HCT116 (cell line): ENCODE measurements around the gene UCP1. TPM values are rescaled to one million over a fixed set of nuclear protein-coding genes. Genes with fewer than 3 reads are reported as not detected.

Source experiments
- ATAC-seq: fragments of 200-7000 bp; cut with Tn5 transposase; 2 replicates; pipeline ENCODE4 v1.9.1; 2020; ENCODE audit warnings: mild to moderate bottlenecking, moderate library complexity
- BruUV-seq: library from RNA; stranded (reverse); fragments of 400-500 nt; replicated peaks from 2 replicates; lab custom pipeline; 2021; lab: Mats Ljungman, UMichigan
- CTCF ChIA-PET: fragments of 300-600 bp; sonication (Branson Sonifier 250); formaldehyde crosslinking; loops from one replicate; lab custom pipeline; 2021; ENCODE audit warnings: antibody characterized with exemption; lab: Charles Lee
- POLR2A ChIA-PET: fragments of 300-600, 350-600 bp; sonication (Branson Sonifier 250); formaldehyde crosslinking; loops from one replicate; lab custom pipeline; 2021; ENCODE audit warnings: antibody characterized with exemption; lab: Charles Lee
- RAD21 ChIA-PET, 2 experiments: fragments of 300-600 bp; sonication (Branson Sonifier 250); formaldehyde crosslinking; loops; one replicate each; lab custom pipeline; 2023; ENCODE audit warnings: low total read pairs in 2 of 2; ENCODE audit not compliant: uncharacterized antibody in 2 of 2, unreplicated experiment in 2 of 2, low non-redundant PET in 1 of 2; lab: Charles Lee
- DNase-seq: peaks from one replicate; pipeline ENCODE4 v3.0.0-alpha.2; 2010; ENCODE audit warnings: low read depth, low spot score
- H2AFZ ChIP-seq: fragments of 200-600 bp; shearing (Covaris generic), sonication (generic); 2 replicates; pipeline ENCODE4 v1.6.1; 2017; ENCODE audit warnings: low read depth, mixed run types, mixed read lengths, antibody characterized with exemption, low read length; ENCODE audit not compliant: poor library complexity, severe bottlenecking
- H3K27ac ChIP-seq: 2 replicates; pipeline ENCODE4 v1.5.1; 2012; ENCODE audit warnings: low read depth, low read length
- H3K27me3 ChIP-seq: fragments of 200-600 bp; sonication (generic); 2 replicates; pipeline ENCODE4 v1.6.1; 2016; ENCODE audit warnings: mixed run types, low read length, mixed read lengths; ENCODE audit not compliant: insufficient read depth
- H3K36me3 ChIP-seq, 2 experiments: fragments of 200-500 bp in 1 of 2; fragments of 200-600 bp in 1 of 2; sonication (Bioruptor generic) in 1 of 2; sonication (generic) in 1 of 2; 2 replicates each; pipeline versions ENCODE4 v1.5.1 to v1.6.1; 2014 to 2016; ENCODE audit warnings: low read length in 2 of 2, inconsistent platforms in 1 of 2, mixed read lengths in 1 of 2, mixed run types in 1 of 2; ENCODE audit not compliant: insufficient read depth in 2 of 2, control insufficient read depth in 1 of 2
- H3K4me1 ChIP-seq, 2 experiments: fragments of 200-600 bp in 1 of 2; sonication (generic) in 1 of 2; 2 replicates each; pipeline versions ENCODE4 v1.5.1 to v1.6.1; 2012 to 2017; ENCODE audit warnings: low read length in 2 of 2, inconsistent platforms in 1 of 2, mild to moderate bottlenecking in 1 of 2, mixed read lengths in 1 of 2, mixed run types in 1 of 2, moderate library complexity in 1 of 2; ENCODE audit not compliant: insufficient read depth in 2 of 2, control insufficient read depth in 1 of 2
- H3K4me2 ChIP-seq: fragments of 200-600 bp; sonication (generic); 2 replicates; pipeline ENCODE4 v1.6.1; 2017; ENCODE audit warnings: mixed run types, low read length, mixed read lengths
- H3K4me3 ChIP-seq, 2 experiments: fragments of 200-600 bp in 1 of 2; sonication (generic) in 1 of 2; replicated peaks in 1 of 2; 2 replicates each; pipeline ENCODE4 v1.5.1; 2011 to 2016; ENCODE audit warnings: low read length in 2 of 2, control low read depth in 1 of 2, low read depth in 1 of 2, mild to moderate bottlenecking in 1 of 2, mixed read lengths in 1 of 2, mixed run types in 1 of 2
- H3K79me2 ChIP-seq: fragments of 200-600 bp; sonication (generic); 2 replicates; pipeline ENCODE4 v1.6.1; 2017; ENCODE audit warnings: mild to moderate bottlenecking, mixed run types, low read length, moderate library complexity, mixed read lengths; ENCODE audit not compliant: insufficient read depth
- H3K9ac ChIP-seq: fragments of 200-600 bp; sonication (generic); 2 replicates; pipeline ENCODE4 v1.6.1; 2016; ENCODE audit warnings: low read length, mixed read lengths
- H3K9me2 ChIP-seq: fragments of 200-600 bp; sonication (generic), shearing (Covaris generic); 2 replicates; pipeline ENCODE4 v1.6.1; 2017; ENCODE audit warnings: mixed run types, mild to moderate bottlenecking, moderate library complexity; ENCODE audit not compliant: insufficient read depth
- H3K9me3 ChIP-seq, 2 experiments: fragments of 200-500 bp in 1 of 2; fragments of 200-600 bp in 1 of 2; sonication (Bioruptor generic) in 1 of 2; sonication (generic) in 1 of 2; 2 replicates each; pipeline ENCODE4 v1.6.1; 2014 to 2017; ENCODE audit warnings: low read length in 2 of 2, mixed read lengths in 2 of 2, inconsistent platforms in 1 of 2, low read depth in 1 of 2, mild to moderate bottlenecking in 1 of 2, mixed run types in 1 of 2, moderate library complexity in 1 of 2; ENCODE audit not compliant: control insufficient read depth in 1 of 2, insufficient read depth in 1 of 2
- H4K20me1 ChIP-seq: fragments of 200-600 bp; sonication (generic), shearing (Covaris generic); 2 replicates; pipeline ENCODE4 v1.6.1; 2017; ENCODE audit warnings: mixed run types, mild to moderate bottlenecking, moderate library complexity; ENCODE audit not compliant: insufficient read depth
- CBX3 ChIP-seq: IDR thresholded peaks from 2 replicates; pipeline ENCODE4 v1.6.1; 2012; ENCODE audit warnings: low read depth
- CEBPB ChIP-seq: IDR thresholded peaks from 2 replicates; pipeline ENCODE4 v1.6.1; 2012; ENCODE audit warnings: low read depth
- EGR1 ChIP-seq: IDR thresholded peaks from 2 replicates; pipeline ENCODE4 v1.6.1; 2012; ENCODE audit warnings: low read depth
- EZH2 ChIP-seq: fragments of 200-600 bp; sonication (generic); IDR thresholded peaks from 2 replicates; pipeline ENCODE4 v1.6.1; 2017; ENCODE audit warnings: antibody characterized with exemption, mixed run types
- EZH2phosphoT487 ChIP-seq: fragments of 200-600 bp; IDR thresholded peaks from 2 replicates; pipeline ENCODE4 v1.6.1; 2018; ENCODE audit warnings: antibody characterized with exemption, borderline replicate concordance
- FOSL1 ChIP-seq: IDR thresholded peaks from 2 replicates; pipeline ENCODE4 v1.6.1; 2012; ENCODE audit warnings: low read depth
- JUND ChIP-seq: IDR thresholded peaks from 2 replicates; pipeline ENCODE4 v1.6.1; 2012
- POLR2A ChIP-seq: IDR thresholded peaks from 2 replicates; pipeline ENCODE4 v1.7.0; 2011; ENCODE audit warnings: borderline replicate concordance; ENCODE audit not compliant: insufficient read depth, insufficient read length; ENCODE audit errors: extremely low read depth
- RAD21 ChIP-seq: IDR thresholded peaks from 2 replicates; pipeline ENCODE4 v1.6.1; 2012; ENCODE audit warnings: low read depth, mild to moderate bottlenecking
- SP1 ChIP-seq: IDR thresholded peaks from 2 replicates; pipeline ENCODE4 v1.6.1; 2012; ENCODE audit warnings: low read depth
- SRF ChIP-seq: IDR thresholded peaks from 2 replicates; pipeline ENCODE4 v1.6.1; 2012; ENCODE audit warnings: low read depth
- YY1 ChIP-seq: IDR thresholded peaks from 2 replicates; pipeline ENCODE4 v1.6.1; 2011; ENCODE audit warnings: low read length, low read depth, moderate library complexity, mild to moderate bottlenecking; ENCODE audit not compliant: insufficient replicate concordance; ENCODE audit errors: extremely low read depth
- ZFX ChIP-seq: fragments of 450-650 bp; IDR thresholded peaks from 2 replicates; pipeline ENCODE4 v1.6.1; 2017
- ZNF274 ChIP-seq: fragments of 200-500 bp; sonication (Bioruptor generic); IDR thresholded peaks from 2 replicates; pipeline ENCODE4 v1.6.1; 2014; ENCODE audit warnings: mild to moderate bottlenecking, low read depth, low read length, inconsistent platforms
- intact Hi-C: fragments of 100-400 bp; cut with micrococcal nuclease; formaldehyde crosslinking; loops from 2 replicates; pipeline ENCODE4 v1.10.0; 2022
- total RNA-seq: library from RNA; stranded (reverse); gene quantifications from one replicate; pipeline ENCODE4 v1.2.1, GENCODE V29; 2021; ENCODE audit not compliant: unreplicated experiment
- TF ChIP-seq, protein P1 (sequence below): IDR thresholded peaks from 2 replicates; pipeline ENCODE4 v1.6.1; 2011; ENCODE audit warnings: mild to moderate bottlenecking, low read length, moderate library complexity; ENCODE audit not compliant: insufficient replicate concordance; ENCODE audit errors: extremely low read depth
- TF ChIP-seq, protein P2 (sequence below): IDR thresholded peaks from 2 replicates; pipeline ENCODE4 v1.6.1; 2012; ENCODE audit warnings: low read depth
- TF ChIP-seq, protein P3 (sequence below): IDR thresholded peaks from 2 replicates; pipeline ENCODE4 v1.6.1; 2012
- TF ChIP-seq, protein P4 (sequence below), 3 experiments: fragments of 200-600 bp in 1 of 3; sonication (generic) in 1 of 3; IDR thresholded peaks in 2 of 3; conservative IDR thresholded peaks in 1 of 3; 2 replicates each; pipeline ENCODE4 v1.5.1; 2012 to 2017; ENCODE audit warnings: low read depth in 2 of 3, low read length in 2 of 3, antibody characterized with exemption in 1 of 3, borderline replicate concordance in 1 of 3, control low read depth in 1 of 3, mild to moderate bottlenecking in 1 of 3, mixed read lengths in 1 of 3, mixed run types in 1 of 3, moderate library complexity in 1 of 3; ENCODE audit not compliant: insufficient read depth in 1 of 3
- TF ChIP-seq, protein P5 (sequence below): IDR thresholded peaks from 2 replicates; pipeline ENCODE4 v1.6.1; 2012

Gene UCP1
- total RNA-seq, 1 experiment from 2014 or later, result not detected

DNA sequence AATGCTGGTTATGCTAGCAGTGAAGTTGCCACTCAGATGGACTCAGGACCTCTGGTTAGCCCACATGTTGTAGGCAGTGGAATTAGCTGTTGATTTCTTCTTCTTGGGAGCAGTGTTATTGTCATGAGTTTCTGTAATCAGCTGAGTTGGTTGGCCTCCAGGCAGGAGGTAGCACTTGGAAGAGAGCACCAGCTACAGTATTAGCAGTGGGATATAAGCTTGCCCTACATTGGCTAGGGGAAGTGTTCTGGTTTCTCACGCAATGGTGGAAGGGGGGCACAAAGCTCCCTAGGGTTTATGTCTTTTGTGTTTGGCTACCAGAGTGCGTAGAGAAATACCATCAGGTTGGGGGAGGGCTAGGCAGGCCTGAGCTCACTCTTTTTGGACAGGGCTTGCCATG is 34.0 kb upstream of the UCP1 start:
- no peaks in the 10 kb centered on the region for H4K20me1 ChIP-seq
- BruUV-seq, result no TSS peak
- no peaks in the 10 kb centered on the region for H3K79me2 ChIP-seq
- POLR2A ChIA-PET, result no interaction called here
- TF ChIP-seq, protein P1, sequence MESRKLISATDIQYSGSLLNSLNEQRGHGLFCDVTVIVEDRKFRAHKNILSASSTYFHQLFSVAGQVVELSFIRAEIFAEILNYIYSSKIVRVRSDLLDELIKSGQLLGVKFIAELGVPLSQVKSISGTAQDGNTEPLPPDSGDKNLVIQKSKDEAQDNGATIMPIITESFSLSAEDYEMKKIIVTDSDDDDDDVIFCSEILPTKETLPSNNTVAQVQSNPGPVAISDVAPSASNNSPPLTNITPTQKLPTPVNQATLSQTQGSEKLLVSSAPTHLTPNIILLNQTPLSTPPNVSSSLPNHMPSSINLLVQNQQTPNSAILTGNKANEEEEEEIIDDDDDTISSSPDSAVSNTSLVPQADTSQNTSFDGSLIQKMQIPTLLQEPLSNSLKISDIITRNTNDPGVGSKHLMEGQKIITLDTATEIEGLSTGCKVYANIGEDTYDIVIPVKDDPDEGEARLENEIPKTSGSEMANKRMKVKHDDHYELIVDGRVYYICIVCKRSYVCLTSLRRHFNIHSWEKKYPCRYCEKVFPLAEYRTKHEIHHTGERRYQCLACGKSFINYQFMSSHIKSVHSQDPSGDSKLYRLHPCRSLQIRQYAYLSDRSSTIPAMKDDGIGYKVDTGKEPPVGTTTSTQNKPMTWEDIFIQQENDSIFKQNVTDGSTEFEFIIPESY, result no peak
- TF ChIP-seq FOSL1 (no peak), POLR2A (no peak), SP1 (no peak), YY1 (no peak), RAD21 (no peak), JUND (no peak), ZFX (no peak), EZH2phosphoT487 (no peak), CBX3 (no peak), CEBPB (no peak), SRF (no peak), ZNF274 (no peak), EGR1 (no peak), EZH2 (no peak)
- TF ChIP-seq, protein P2, sequence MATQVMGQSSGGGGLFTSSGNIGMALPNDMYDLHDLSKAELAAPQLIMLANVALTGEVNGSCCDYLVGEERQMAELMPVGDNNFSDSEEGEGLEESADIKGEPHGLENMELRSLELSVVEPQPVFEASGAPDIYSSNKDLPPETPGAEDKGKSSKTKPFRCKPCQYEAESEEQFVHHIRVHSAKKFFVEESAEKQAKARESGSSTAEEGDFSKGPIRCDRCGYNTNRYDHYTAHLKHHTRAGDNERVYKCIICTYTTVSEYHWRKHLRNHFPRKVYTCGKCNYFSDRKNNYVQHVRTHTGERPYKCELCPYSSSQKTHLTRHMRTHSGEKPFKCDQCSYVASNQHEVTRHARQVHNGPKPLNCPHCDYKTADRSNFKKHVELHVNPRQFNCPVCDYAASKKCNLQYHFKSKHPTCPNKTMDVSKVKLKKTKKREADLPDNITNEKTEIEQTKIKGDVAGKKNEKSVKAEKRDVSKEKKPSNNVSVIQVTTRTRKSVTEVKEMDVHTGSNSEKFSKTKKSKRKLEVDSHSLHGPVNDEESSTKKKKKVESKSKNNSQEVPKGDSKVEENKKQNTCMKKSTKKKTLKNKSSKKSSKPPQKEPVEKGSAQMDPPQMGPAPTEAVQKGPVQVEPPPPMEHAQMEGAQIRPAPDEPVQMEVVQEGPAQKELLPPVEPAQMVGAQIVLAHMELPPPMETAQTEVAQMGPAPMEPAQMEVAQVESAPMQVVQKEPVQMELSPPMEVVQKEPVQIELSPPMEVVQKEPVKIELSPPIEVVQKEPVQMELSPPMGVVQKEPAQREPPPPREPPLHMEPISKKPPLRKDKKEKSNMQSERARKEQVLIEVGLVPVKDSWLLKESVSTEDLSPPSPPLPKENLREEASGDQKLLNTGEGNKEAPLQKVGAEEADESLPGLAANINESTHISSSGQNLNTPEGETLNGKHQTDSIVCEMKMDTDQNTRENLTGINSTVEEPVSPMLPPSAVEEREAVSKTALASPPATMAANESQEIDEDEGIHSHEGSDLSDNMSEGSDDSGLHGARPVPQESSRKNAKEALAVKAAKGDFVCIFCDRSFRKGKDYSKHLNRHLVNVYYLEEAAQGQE, result no peak
- TF ChIP-seq, protein P3, sequence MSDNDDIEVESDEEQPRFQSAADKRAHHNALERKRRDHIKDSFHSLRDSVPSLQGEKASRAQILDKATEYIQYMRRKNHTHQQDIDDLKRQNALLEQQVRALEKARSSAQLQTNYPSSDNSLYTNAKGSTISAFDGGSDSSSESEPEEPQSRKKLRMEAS, result no peak
- TF ChIP-seq, protein P4, sequence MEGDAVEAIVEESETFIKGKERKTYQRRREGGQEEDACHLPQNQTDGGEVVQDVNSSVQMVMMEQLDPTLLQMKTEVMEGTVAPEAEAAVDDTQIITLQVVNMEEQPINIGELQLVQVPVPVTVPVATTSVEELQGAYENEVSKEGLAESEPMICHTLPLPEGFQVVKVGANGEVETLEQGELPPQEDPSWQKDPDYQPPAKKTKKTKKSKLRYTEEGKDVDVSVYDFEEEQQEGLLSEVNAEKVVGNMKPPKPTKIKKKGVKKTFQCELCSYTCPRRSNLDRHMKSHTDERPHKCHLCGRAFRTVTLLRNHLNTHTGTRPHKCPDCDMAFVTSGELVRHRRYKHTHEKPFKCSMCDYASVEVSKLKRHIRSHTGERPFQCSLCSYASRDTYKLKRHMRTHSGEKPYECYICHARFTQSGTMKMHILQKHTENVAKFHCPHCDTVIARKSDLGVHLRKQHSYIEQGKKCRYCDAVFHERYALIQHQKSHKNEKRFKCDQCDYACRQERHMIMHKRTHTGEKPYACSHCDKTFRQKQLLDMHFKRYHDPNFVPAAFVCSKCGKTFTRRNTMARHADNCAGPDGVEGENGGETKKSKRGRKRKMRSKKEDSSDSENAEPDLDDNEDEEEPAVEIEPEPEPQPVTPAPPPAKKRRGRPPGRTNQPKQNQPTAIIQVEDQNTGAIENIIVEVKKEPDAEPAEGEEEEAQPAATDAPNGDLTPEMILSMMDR (IDR thresholded peaks at IDR 0.05 in 2 of 3, conservative IDR thresholded peaks at IDR 0.05 in 1 of 3; ENCODE audit: borderline replicate concordance in 1 of 3, insufficient read depth in 1 of 3, low read depth in 2 of 3, low read length in 2 of 3), result no peak
- TF ChIP-seq, protein P5, sequence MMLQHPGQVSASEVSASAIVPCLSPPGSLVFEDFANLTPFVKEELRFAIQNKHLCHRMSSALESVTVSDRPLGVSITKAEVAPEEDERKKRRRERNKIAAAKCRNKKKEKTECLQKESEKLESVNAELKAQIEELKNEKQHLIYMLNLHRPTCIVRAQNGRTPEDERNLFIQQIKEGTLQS, result no peak
- TF ChIP-seq, all 23 proteins: peak for 0
- H3K9me2 ChIP-seq, result no peaks in the 10 kb centered on the region; the same call in 1 of the 2 replicates
- DNase-seq (no peak), ATAC-seq (no peak)
- no peak overlapping the region for H3K4me2 ChIP-seq
- no peak overlapping the region for H3K27ac ChIP-seq
- H3K27me3 ChIP-seq, result no peaks in the 10 kb centered on the region
- H2AFZ ChIP-seq, result no peak overlapping the region
- H3K4me1 ChIP-seq, result no peaks in the 10 kb centered on the region
- ChIA-PET CTCF (interaction anchor here (0.8 kb wide), 1 partner anchor 243 kb away, joined by 3 read pairs; no protein-coding TSS in a partner anchor), RAD21 (no interaction called here)
- H3K9me3 ChIP-seq, result no peaks in the 10 kb centered on the region
- H3K4me3 ChIP-seq, result no peak overlapping the region
- H3K9ac ChIP-seq, result no peak overlapping the region
- intact Hi-C loops, result no loop called here
- H3K36me3 ChIP-seq, result no peaks in the 10 kb centered on the region
